NCI-H446 (cell line): ENCODE measurements around the gene SCP2.

ENCODE experiments used
- DNase-seq, 2 experiments: peaks; one replicate each; lab custom pipeline; 2025; lab: John Stamatoyannopoulos, UW

The SCP2 gene, protein sequence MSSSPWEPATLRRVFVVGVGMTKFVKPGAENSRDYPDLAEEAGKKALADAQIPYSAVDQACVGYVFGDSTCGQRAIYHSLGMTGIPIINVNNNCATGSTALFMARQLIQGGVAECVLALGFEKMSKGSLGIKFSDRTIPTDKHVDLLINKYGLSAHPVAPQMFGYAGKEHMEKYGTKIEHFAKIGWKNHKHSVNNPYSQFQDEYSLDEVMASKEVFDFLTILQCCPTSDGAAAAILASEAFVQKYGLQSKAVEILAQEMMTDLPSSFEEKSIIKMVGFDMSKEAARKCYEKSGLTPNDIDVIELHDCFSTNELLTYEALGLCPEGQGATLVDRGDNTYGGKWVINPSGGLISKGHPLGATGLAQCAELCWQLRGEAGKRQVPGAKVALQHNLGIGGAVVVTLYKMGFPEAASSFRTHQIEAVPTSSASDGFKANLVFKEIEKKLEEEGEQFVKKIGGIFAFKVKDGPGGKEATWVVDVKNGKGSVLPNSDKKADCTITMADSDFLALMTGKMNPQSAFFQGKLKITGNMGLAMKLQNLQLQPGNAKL

DNA sequence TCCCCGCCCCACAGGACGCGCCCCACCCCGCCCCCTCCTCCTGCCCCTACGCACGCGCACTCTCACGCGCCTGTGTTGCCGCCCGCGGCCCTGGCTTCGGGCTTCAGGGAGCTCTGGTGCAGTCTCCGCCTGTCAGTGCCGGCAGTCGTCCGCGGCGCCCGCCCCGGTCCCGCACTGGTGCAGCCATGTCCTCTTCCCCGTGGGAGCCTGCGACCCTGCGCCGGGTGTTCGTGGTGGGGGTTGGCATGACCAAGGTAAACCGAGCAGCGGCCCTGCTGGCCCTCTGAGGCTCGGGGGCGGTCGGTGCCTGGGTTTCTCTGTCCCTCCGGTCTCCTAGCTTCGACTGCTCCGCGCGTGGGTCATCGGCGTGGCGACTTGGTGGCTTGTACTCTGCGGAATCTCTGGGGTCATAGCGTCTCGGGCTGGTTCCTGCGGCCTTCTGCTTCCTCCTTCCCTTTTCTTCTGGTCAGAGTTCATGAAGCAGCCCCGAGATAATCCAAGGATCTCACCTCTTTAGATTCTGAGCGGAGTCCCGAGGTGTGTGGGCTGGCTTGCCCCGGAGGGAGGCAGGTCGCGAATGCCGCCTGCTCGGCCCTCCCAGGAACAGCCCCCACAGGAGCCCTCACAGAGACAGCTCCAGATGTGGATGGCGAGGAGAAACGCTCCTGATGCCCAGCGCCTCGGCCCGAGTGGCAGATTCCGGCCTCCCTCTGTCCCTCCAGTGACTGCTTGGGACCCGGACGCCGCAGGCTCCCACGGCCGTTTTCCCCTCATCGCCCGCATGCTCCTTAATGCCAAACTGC lies at the start of gene SCP2:
TSS of gene SCP2 (plus strand) at position 65 of the 803 bp plus-strand sequence. CDS start at position 186, 121 bp downstream.
- DNase-seq: peak; percentile 40 to 82

- no peak for DNase-seq
Measured at GRCh38 chr1:52877554-52877953, 49.5 kb upstream of the SCP2 start.

- DNase-seq: no peak
Measured at GRCh38 chr1:52880206-52880605, 46.9 kb upstream of the SCP2 start.

DNA sequence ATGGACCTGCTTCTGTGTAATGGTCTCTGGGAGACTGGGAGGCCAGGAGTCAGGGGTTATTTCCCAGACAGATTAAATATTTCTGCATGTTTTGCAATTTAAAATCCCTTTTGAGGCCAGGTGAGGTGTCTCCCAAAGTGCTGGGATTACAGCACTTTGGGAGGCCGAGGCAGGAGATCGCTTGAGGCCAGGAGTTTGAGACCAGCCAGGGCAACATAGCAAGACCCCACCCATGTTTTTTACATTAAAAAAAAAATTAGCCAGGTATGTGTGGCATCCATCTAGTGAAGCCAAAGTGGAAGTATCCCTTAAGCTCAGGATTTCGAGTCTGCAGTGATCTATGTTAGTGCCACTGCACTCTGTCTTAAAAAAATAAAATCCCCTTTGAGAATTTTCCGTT lies 39.6 kb upstream of the SCP2 start:
- no peak for DNase-seq

DNA sequence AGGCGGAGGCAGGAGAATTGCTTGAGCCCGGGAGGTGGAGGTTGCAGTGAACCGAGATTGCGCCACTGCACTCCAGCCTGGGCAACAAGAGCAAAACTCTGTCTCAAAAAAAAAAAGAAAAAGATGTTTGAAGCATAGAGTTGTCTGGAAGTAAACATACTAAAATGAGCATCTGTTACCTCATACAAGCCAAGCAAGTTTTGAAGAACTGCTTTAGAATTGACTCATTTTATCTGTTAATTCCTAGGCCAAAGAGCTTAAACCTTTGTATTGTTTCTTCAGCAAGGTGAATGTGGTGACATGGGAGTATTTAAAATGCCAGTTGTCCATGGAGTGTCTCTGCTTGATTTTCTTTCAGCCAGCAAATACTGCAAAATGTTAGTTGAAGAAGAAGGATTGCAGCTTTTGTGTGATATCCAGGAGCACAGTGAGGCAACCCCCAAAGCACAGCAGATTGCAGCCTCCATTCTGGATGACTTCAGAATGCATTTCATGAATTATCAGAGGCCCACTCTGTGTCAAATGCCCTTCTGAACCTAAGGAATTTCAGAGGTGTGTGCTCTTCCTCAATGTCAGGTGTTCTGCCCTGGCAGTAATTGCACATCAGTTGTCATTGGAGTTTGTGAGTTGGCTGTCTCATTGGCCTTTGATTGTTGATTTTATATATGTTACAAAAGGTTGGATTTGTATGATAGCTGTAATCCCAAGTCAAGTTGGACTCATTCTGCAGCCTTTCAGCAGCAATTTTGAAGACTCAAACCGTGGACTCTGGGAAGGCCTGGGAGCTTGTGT lies 34.5 kb upstream of the SCP2 start:
- DNase-seq: no peak

DNA sequence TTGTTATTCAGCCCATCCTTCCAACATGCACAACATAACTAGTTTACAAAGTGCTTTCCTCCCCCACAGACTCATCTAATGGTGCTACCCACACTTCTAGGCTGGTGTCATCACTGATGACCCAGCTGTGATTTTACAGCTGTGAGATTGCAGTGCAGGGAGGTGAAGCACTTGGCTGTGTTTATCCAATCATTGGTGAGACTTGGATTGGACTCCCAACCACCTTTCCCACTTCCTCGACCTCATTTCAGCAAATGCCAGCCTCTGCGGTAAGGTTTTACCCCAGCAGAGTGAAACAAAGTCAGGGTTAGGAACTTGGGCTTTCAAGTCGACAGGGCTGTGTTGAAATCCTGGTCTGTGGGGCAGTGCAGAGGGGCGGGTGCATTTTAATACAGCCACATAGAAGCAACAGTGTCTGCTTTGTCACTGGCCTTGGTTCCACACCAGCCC lies 27.6 kb upstream of the SCP2 start:
- DNase-seq: no peak

DNA sequence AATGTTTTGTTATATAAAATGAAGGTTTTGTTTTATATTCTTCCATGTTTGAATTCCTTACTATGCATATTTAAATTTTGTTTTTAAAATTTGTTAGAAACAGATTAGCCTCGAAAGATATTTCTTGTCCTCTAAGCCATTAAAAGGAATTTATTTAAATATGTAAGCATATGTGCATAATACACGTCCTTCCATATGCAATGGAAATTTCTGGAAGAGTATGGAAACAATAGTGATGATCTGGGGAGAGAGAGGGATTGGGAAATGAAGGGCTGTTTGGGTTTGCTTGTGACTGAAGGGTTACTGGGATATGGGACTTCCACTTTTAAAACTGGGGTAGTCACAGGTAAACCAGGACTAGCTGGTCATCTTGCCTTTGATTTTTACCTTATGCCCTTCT lies 26.7 kb upstream of the SCP2 start:
- no peak for DNase-seq

GRCh38 chr1:52901384-52901783 lies 25.7 kb upstream of the SCP2 start:
- no peak for DNase-seq

- no peak for DNase-seq
Measured at GRCh38 chr1:52904208-52904926, 22.7 kb upstream of the SCP2 start.

- DNase-seq: peak in 1 of 2 experiments; percentile 67
Measured at GRCh38 chr1:52904927-52905698, 22.0 kb upstream of the SCP2 start.

DNA sequence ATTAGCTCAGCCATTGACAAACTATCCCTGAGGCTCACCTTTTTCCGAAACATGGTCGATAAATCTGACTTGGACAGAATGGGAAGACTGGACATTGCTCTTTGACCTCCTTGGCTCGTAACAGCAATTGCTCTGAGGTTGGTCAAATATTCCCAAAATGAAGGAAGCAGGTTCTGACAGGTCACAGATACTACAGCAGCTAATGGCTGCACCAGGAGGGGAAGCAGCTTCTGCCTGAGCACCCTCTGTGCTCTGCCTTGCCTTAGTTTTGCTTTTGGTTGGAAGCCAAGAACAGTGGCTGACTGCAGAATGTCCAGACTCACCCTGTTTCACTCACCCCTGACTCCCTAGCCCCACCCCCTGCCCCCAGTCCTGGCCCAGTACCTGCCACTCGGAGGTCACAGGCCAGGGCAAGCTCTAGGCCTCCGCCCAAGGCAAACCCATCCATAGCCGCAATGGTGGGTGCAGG lies 20.9 kb upstream of the SCP2 start:
- DNase-seq: peak in 1 of 2 experiments; percentile 9

DNA sequence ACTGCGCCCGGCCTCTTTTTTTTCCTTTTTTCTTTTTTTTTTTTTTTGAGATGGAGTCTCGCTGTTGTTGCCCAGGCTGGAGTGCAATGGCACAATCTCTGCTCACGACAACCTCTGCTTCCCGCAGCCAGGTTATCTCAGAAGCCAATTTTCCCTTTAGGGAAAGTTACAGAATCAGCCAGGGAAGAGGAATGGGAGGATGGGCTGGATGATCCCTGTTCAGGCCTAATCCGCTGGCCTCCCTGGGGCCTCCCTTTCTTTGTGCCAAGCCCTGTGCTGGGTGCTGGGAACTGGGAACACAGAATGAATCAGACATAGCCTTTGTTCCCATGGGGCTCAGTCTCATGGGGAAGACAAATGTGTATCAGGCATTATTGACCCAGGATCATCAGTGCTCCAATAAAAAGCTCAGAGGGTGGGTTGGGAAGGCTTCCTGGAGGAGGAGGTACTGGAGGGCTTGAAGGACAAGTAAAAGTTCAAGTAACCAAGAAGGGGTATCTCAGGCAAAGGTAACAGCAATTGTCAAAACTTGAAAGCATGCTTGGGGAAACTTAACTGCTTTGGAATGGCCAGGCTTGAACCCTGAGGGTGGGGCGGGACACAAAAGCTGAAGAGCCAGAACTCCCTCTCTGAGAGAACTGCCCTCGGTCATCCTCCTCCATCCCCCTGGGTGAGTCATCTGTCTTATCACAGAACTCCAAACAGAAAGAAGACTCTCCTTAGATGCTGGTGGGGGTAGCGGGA lies 19.8 kb upstream of the SCP2 start:
- DNase-seq: no peak

- no peak for DNase-seq
Measured at GRCh38 chr1:52907812-52908153, 19.3 kb upstream of the SCP2 start.

GRCh38 chr1:52911541-52911940 lies 15.5 kb upstream of the SCP2 start:
- DNase-seq: no peak

DNA sequence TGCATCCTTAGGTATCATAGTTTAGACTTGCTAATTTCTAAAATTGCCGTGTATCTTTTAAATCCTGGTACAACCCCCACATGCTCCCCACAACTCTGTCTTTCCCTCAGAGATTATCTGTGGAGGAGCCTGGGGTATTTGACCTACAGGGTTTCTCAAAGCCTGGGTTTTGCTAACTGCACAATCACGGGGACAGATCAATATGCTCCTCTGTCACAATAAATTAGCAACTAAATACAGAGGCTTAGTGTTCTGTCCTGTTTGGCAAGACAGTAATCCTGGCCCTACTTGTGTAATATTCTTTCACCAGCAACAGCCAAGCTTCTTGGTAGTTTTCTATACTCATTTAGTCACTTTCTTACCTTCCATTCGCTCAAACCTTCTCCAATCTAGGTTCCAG lies 14.1 kb upstream of the SCP2 start:
- no peak for DNase-seq

DNA sequence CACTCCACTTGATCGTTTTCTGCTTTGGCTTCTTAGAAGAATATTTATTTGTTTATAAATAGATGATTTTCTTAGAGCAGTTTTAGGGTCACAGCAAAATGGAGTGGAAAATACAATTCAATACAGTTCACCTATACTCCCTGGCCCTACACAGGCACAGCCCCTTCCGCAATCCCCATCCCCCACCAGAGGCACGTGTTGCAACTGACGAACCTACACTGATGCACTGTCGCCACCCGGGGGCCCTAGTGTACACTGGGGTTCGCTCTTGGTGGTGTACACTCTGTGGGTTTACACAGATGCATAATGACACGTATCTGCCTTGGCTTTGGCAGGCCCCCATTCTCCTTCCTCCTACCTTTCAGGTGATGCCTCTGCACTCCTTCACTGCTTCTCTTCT lies 13.5 kb upstream of the SCP2 start:
- DNase-seq: no peak

- no peak for DNase-seq
Measured at GRCh38 chr1:52914463-52914862, 12.6 kb upstream of the SCP2 start.

DNA sequence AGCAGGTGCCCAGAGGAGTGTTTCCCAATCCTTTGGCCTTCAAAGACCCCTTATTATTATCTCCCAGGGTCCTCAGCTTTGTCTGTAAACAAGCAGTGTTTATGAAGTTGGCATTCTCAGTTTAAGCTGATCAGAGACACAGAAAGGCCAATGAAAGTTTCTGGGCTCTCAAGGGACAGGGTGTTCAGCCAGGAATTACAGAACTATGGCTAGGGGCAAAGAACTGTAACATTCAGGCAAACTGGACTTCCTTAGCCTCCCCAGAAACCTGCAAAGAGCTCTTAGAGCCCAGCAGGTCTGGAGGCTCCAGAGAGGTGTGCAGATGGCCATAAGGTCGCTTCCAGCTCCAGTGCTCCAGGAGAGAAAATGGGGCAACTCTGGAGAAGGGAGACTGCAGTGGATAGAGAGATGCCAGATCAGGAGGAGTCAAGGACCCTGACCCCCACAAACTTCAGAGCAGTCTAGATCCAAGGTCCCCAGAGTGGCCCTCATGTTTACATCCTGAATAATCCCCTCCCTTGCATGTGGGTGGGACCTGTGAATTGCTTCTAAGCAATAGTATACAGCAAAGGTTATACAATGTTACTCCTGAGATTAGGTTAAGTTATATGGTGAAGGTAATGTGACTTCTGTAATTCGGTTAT lies 11.7 kb upstream of the SCP2 start:
- no peak for DNase-seq

GRCh38 chr1:52915855-52916220 lies 11.2 kb upstream of the SCP2 start:
- DNase-seq: no peak
